Naive thymus-derived CD4-positive, alpha-beta T cell (primary cell): ENCODE data around the gene NDE1. TPM values are rescaled to one million over a fixed set of nuclear protein-coding genes. Genes with fewer than 3 reads are reported as not detected.
A peak's percentile ranks its signal among the peaks of the same experiment; 100 is the strongest.

Experiments used
- ATAC-seq: fragments of 150-1000 bp; cut with Tn5 transposase; 2 replicates; pipeline ENCODE4 v1.10.0; 2021; ENCODE audit warnings: mild to moderate bottlenecking, moderate library complexity
- CTCF ChIA-PET: fragments of 350-600 bp; sonication (Branson Sonifier 250); formaldehyde crosslinking; loops from one replicate; lab custom pipeline; 2021; ENCODE audit warnings: antibody characterized with exemption; lab: Charles Lee
- POLR2A ChIA-PET: fragments of 350-600 bp; sonication (Branson Sonifier 250); formaldehyde crosslinking; loops from one replicate; lab custom pipeline; 2021; ENCODE audit warnings: antibody characterized with exemption, inconsistent platforms; lab: Charles Lee
- DNase-seq, 9 donors: peaks; one replicate each; pipeline versions ENCODE4 v3.0.0 to v3.0.0-alpha.2; 2020 to 2022; ENCODE audit warnings: mixed read lengths in 1 of 9
- H3K27ac ChIP-seq: one replicate; pipeline ENCODE4 v1.7.0; 2013; ENCODE audit warnings: mild to moderate bottlenecking, low read depth, low read length, moderate library complexity
- H3K27me3 ChIP-seq, 2 donors: one replicate each; pipeline ENCODE4 v1.7.0; 2013; ENCODE audit warnings: low read length in 2 of 2, mild to moderate bottlenecking in 2 of 2, moderate library complexity in 2 of 2; ENCODE audit not compliant: control insufficient read depth in 2 of 2, insufficient read depth in 2 of 2
- H3K36me3 ChIP-seq, 3 experiments: 1 replicate in 2 of 3; 2 replicates in 1 of 3; pipeline ENCODE4 v1.7.0; 2013; ENCODE audit warnings: low read length in 3 of 3, mild to moderate bottlenecking in 3 of 3, moderate library complexity in 1 of 3; ENCODE audit not compliant: insufficient read depth in 3 of 3, control insufficient read depth in 2 of 3
- H3K4me1 ChIP-seq, 2 donors: one replicate each; pipeline ENCODE4 v1.7.0; 2013; ENCODE audit warnings: low read length in 2 of 2, mild to moderate bottlenecking in 2 of 2, moderate library complexity in 1 of 2; ENCODE audit not compliant: control insufficient read depth in 2 of 2, insufficient read depth in 2 of 2
- H3K4me3 ChIP-seq: 2 replicates; pipeline ENCODE4 v1.7.0; 2013; ENCODE audit warnings: mild to moderate bottlenecking, low read length
- H3K9me3 ChIP-seq, 3 experiments: 1 replicate in 2 of 3; 2 replicates in 1 of 3; pipeline ENCODE4 v1.7.0; 2013; ENCODE audit warnings: low read length in 3 of 3; ENCODE audit not compliant: control insufficient read depth in 2 of 3
- H3K27ac Mint-ChIP-seq, 9 donors: one replicate each; pipeline ENCODE4 v1.8.0; 2020 to 2022; ENCODE audit warnings: mixed read lengths in 9 of 9, mild to moderate bottlenecking in 8 of 9, moderate library complexity in 5 of 9, inconsistent platforms in 2 of 9
- H3K27me3 Mint-ChIP-seq, 5 donors: one replicate each; pipeline ENCODE4 v1.8.0; 2021 to 2022; ENCODE audit warnings: mixed read lengths in 5 of 5, mild to moderate bottlenecking in 1 of 5
- H3K36me3 Mint-ChIP-seq, 5 donors: one replicate each; pipeline ENCODE4 v1.8.0; 2020 to 2022; ENCODE audit warnings: mixed read lengths in 5 of 5, mild to moderate bottlenecking in 3 of 5, inconsistent platforms in 1 of 5
- H3K4me1 Mint-ChIP-seq, 7 donors: one replicate each; pipeline ENCODE4 v1.8.0; 2020 to 2022; ENCODE audit warnings: mixed read lengths in 7 of 7, mild to moderate bottlenecking in 3 of 7, inconsistent platforms in 1 of 7
- H3K4me3 Mint-ChIP-seq, 10 donors: one replicate each; pipeline ENCODE4 v1.8.0; 2020 to 2022; ENCODE audit warnings: mild to moderate bottlenecking in 10 of 10, mixed read lengths in 10 of 10, moderate library complexity in 6 of 10, inconsistent platforms in 2 of 10
- H3K9me3 Mint-ChIP-seq, 11 donors: one replicate each; pipeline ENCODE4 v1.8.0; 2020 to 2022; ENCODE audit warnings: mixed read lengths in 11 of 11, mild to moderate bottlenecking in 4 of 11, inconsistent platforms in 1 of 11, moderate library complexity in 1 of 11
- intact Hi-C, 2 donors: fragments of 100-400 bp; cut with micrococcal nuclease; formaldehyde crosslinking; loops; one replicate each; pipeline ENCODE4 v1.15.1; 2023
- polyA plus RNA-seq, 2 donors: library from polyadenylated mRNA; unstranded; fragments of 300-500 nt; fragmentation: Illumina TruSeq; gene quantifications; one replicate each; pipeline ENCODE4 v1.2.3, GENCODE V29; 2021
- total RNA-seq, 6 experiments: library from RNA in 5 of 6; stranded (reverse) in 5 of 6; gene quantifications; 1 replicate in 5 of 6; 2 replicates in 1 of 6; pipeline ENCODE4 v1.2.3 and lab custom pipeline; 2021 to 2026

The NDE1 gene
- total and polyA plus RNA-seq, 7 experiments from 2014 or later, result 34.9 to 128 (median 101) TPM

DNA sequence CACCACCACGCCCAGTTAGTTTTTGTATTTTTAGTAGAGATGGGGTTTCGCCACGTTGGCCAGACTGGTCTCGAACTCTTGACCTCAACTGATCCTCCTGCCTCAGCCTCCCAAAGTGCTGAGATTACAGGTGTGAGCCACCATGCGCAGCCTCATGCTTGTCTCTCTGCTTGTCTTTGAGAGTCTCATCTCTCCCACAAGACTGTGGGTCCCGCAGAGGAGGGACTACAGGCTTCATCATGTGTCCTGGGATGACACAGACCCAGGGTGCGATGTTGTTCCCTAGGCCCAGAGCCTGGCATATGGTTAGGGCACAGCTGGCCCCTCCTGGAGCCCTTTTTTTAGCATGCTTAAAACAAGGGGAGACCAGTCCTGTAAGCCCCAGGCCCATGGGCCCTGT is 101.9 kb downstream of the NDE1 start:
- no peak for DNase-seq
- intact Hi-C loops, result no loop called here
- H3K36me3 ChIP-seq, result peaks cover 0 to 12% (median 0%) of the 10 kb centered on the region in 3 experiments
- Mint-ChIP-seq H3K4me1 (peaks cover 0 to 4% (median 0%) of the 10 kb centered on the region in 7 donors), H3K9me3 (peaks cover 0 to 2% (median 0%) of the 10 kb centered on the region in 11 donors), H3K36me3 (peaks cover 0 to 26% (median 15%) of the 10 kb centered on the region in 5 donors), H3K27me3 (peaks cover 0 to 3% (median 0%) of the 10 kb centered on the region in 5 donors), H3K4me3 (no peak overlapping the region), H3K27ac (no peak overlapping the region)
- H3K27me3 ChIP-seq, result no peaks in the 10 kb centered on the region
- ChIA-PET CTCF (no interaction called here), POLR2A (no interaction called here)
- H3K4me3 ChIP-seq, result no peak overlapping the region
- ATAC-seq, result no peak
- H3K27ac ChIP-seq, result no peak overlapping the region
- no peaks in the 10 kb centered on the region for H3K4me1 ChIP-seq
- no peaks in the 10 kb centered on the region for H3K9me3 ChIP-seq

DNA sequence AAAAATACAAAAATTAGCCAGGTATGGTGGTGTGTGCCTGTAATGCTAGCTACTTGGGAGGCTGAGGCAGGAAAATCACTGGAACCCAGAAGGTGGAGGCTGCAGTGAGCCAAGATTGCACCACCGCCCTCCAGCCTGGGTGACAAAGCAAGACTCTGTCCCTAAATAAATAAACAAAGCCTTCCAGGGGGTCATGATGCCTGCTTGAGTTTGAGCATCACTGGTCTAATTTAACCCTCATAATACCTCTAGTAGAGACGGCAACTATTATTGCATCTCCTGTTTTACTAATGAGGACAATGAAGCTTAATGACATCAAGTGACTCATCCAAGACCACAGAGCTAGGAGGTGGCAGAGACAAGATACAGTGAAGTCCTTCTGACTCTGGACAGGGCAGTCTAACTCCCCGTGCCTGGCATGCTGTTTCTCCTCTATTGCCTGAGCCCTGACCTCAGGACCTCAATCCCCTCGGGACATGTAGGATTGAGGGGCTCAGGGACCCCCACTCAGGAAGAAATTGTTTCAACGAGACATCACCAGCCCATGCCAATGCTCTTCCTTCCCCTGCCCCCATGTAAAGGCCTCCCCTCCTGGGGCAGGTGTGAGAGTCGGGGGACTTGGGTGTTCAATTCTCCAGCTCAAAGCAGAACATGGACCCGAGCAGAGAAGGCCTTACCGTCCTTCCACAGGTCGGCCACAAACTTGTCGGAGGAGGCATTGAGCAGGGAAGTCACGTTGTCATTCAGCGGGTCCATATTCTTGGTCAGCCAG is 102.9 kb downstream of the NDE1 start:
- Histone ChIP-seq H3K9me3 (no peaks in the 10 kb centered on the region), H3K27ac (no peak overlapping the region), H3K27me3 (no peaks in the 10 kb centered on the region), H3K36me3 (peaks cover 0 to 6% (median 0%) of the 10 kb centered on the region in 3 experiments), H3K4me1 (no peaks in the 10 kb centered on the region), H3K4me3 (no peak overlapping the region)
- intact Hi-C loops, result no loop called here
- peaks cover 0 to 19% (median 9%) of the 10 kb centered on the region in 5 donors for H3K36me3 Mint-ChIP-seq
- ATAC-seq (no peak), DNase-seq (no peak)
- ChIA-PET CTCF (no interaction called here), POLR2A (interaction anchor here (0.5 kb wide), 1 partner anchor 14 kb away, joined by 3 read pairs; no protein-coding TSS in a partner anchor)
- no peak overlapping the region for H3K4me3 Mint-ChIP-seq
- H3K9me3 Mint-ChIP-seq, result peaks cover 0 to 2% (median 0%) of the 10 kb centered on the region in 11 donors
- H3K27ac Mint-ChIP-seq, result no peak overlapping the region
- peaks cover 0 to 5% (median 4%) of the 10 kb centered on the region in 7 donors for H3K4me1 Mint-ChIP-seq
- peaks cover 0 to 3% (median 0%) of the 10 kb centered on the region in 5 donors for H3K27me3 Mint-ChIP-seq

DNA sequence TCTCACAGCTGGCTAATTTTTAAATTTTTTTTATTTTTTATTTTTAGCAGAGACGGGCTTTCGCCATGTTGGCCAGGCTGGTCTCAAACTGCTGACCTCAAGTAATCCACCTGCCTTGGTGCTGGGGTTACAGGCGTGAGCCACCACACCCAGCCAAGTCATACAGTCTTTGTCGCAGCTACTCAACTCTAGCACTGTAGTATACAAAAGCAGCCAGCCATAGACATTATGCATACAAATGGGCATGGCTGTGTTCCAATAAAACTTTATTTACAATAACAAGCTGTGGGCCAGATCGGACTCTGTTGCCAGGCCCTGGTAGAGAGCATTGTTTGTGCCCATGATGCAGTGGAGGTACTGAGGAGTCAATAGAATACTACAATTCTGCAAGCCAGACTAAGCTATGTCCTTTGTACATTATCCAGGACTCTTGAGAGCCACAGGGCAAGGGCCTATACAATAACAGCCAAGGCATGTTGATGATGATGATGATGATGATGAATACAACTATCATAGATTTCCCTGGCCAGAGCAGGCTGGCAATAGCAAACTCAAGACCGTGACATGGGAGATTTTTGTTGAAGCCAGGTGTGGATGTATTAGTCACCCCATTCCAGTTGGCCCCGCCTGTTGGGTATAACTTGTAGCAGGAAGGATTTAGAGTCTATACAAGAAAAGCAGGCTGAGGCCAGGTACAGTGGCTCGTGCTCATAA is 104.9 kb downstream of the NDE1 start:
- peaks cover 0 to 4% (median 0%) of the 10 kb centered on the region in 5 donors for H3K36me3 Mint-ChIP-seq
- Histone ChIP-seq H3K27me3 (no peaks in the 10 kb centered on the region), H3K4me1 (no peaks in the 10 kb centered on the region), H3K27ac (no peak overlapping the region), H3K9me3 (no peaks in the 10 kb centered on the region), H3K36me3 (no peaks in the 10 kb centered on the region), H3K4me3 (no peak overlapping the region)
- H3K27me3 Mint-ChIP-seq, result peaks cover 1 to 5% (median 3%) of the 10 kb centered on the region in 5 donors
- ATAC-seq (no peak), DNase-seq (no peak)
- H3K4me1 Mint-ChIP-seq, result peaks cover 0 to 9% (median 0%) of the 10 kb centered on the region in 7 donors
- POLR2A ChIA-PET, result interaction anchor here (0.9 kb wide), 1 partner anchor 10 kb away, joined by 4 read pairs; no protein-coding TSS in a partner anchor
- H3K27ac Mint-ChIP-seq, result no peak overlapping the region
- CTCF ChIA-PET, result interaction anchor here (0.7 to 0.8 kb wide), 2 partner anchors 118 to 1708 kb away, joined by 3 read pairs; no protein-coding TSS in a partner anchor
- intact Hi-C loops, result no loop called here
- no peak overlapping the region for H3K4me3 Mint-ChIP-seq
- peaks cover 0 to 2% (median 0%) of the 10 kb centered on the region in 11 donors for H3K9me3 Mint-ChIP-seq

DNA sequence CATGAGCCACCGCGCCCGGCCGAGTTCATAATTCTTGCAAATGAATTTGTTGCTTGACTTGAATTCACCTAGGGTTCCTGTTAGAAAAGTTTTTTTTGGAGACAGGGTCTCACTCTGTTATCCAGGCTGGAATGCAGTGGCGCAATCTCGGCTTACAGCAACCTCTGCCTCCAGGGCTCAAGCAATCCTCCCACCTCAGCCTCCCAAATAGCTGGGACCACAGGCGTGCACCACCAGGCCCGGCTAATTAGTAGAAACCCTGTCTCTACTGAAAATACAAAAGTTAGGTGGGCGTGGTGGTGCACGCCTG is 107.0 kb downstream of the NDE1 start:
- DNase-seq (no peak), ATAC-seq (no peak)
- Histone ChIP-seq H3K27ac (no peak overlapping the region), H3K27me3 (no peaks in the 10 kb centered on the region), H3K4me1 (no peaks in the 10 kb centered on the region), H3K4me3 (no peak overlapping the region), H3K9me3 (no peaks in the 10 kb centered on the region), H3K36me3 (no peaks in the 10 kb centered on the region)
- Mint-ChIP-seq H3K27ac (peak overlapping the region in 1 of 9 donors; percentile 47), H3K4me1 (peaks cover 0 to 9% (median 0%) of the 10 kb centered on the region in 7 donors), H3K9me3 (no peaks in the 10 kb centered on the region), H3K36me3 (peaks cover 0 to 6% (median 0%) of the 10 kb centered on the region in 5 donors), H3K27me3 (peaks cover 3 to 10% (median 6%) of the 10 kb centered on the region in 5 donors), H3K4me3 (no peak overlapping the region)
- CTCF ChIA-PET, result interaction anchor here (0.7 kb wide), 3 partner anchors 398 to 777 kb away, joined by 3 to 5 read pairs (median 4); no protein-coding TSS in a partner anchor
- POLR2A ChIA-PET, result no interaction called here
- intact Hi-C loops, result no loop called here

DNA sequence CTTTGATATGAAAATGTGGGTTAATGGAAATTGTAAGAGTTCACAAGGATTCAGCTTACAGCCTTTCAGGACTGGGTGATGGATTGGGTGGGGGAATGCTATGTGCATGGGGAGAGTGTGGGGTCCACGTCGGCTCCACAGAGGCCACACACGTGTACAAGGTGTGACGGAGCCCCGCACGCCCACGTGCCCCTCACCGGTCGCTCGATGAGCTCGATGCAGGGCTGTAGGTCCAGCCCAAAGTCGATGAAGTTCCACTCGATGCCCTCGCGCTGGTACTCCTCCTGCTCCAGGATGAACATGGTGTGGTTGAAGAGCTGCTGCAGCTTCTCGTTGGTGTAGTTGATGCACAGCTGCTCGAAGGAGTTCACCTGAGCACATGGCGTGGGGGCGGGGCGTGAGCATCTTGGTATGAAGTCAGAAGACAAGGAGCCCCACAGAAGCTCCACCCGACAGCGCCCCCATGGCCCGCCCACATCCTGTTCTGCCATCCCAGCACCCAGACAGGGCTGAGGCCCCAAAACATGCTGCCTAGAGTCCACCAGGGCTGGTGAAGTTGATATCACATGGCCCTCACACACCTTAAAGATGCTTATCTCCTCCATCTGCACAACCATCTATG is 107.7 kb downstream of the NDE1 start:
- Histone ChIP-seq H3K9me3 (no peaks in the 10 kb centered on the region), H3K27me3 (no peaks in the 10 kb centered on the region), H3K4me1 (no peaks in the 10 kb centered on the region), H3K27ac (no peak overlapping the region), H3K36me3 (no peaks in the 10 kb centered on the region), H3K4me3 (no peak overlapping the region)
- intact Hi-C loops, result no loop called here
- ChIA-PET CTCF (interaction anchor here (0.8 kb wide), 1 partner anchor 370 kb away, joined by 4 read pairs; no protein-coding TSS in a partner anchor), POLR2A (no interaction called here)
- peaks cover 3 to 15% (median 7%) of the 10 kb centered on the region in 5 donors for H3K27me3 Mint-ChIP-seq
- DNase-seq (peak in 1 of 9 donors; percentile 4), ATAC-seq (no peak)
- peaks cover 0 to 6% (median 0%) of the 10 kb centered on the region in 5 donors for H3K36me3 Mint-ChIP-seq
- H3K4me3 Mint-ChIP-seq, result no peak overlapping the region
- H3K4me1 Mint-ChIP-seq, result peaks cover 0 to 9% (median 0%) of the 10 kb centered on the region in 7 donors
- no peaks in the 10 kb centered on the region for H3K9me3 Mint-ChIP-seq
- peak overlapping the region in 1 of 9 donors; percentile 47 for H3K27ac Mint-ChIP-seq

DNA sequence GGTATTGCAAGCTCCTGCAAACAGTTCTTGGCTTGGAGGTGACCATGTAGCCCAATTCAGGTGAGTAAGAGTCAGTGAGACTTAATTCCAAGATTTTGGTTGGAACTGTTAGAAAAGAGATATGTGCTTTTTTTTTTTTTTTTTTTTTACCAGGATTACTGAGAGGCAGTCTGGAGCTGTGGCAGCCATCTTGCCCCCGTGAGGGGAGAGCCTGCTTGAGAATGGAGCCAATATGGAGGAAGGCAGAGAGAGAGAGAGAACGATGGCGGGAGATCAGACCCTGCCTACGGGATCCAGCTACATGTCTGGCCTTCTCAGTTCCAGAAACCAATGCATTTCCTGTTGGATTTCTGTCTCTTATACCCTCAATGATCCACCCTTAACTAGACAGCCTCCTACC is 109.0 kb downstream of the NDE1 start:
- Histone ChIP-seq H3K4me1 (no peaks in the 10 kb centered on the region), H3K27ac (no peak overlapping the region), H3K36me3 (no peaks in the 10 kb centered on the region), H3K4me3 (no peak overlapping the region), H3K9me3 (no peaks in the 10 kb centered on the region), H3K27me3 (no peaks in the 10 kb centered on the region)
- intact Hi-C loops, result no loop called here
- H3K4me1 Mint-ChIP-seq, result peaks cover 0 to 9% (median 0%) of the 10 kb centered on the region in 7 donors
- CTCF ChIA-PET, result interaction anchor here (0.6 kb wide), 1 partner anchor 369 kb away, joined by 4 read pairs; no protein-coding TSS in a partner anchor
- POLR2A ChIA-PET, result no interaction called here
- H3K9me3 Mint-ChIP-seq, result no peaks in the 10 kb centered on the region
- H3K4me3 Mint-ChIP-seq, result peak overlapping the region in 1 of 10 donors; percentile 45
- no peak overlapping the region for H3K27ac Mint-ChIP-seq
- peaks cover 3 to 16% (median 7%) of the 10 kb centered on the region in 5 donors for H3K27me3 Mint-ChIP-seq
- DNase-seq (no peak), ATAC-seq (no peak)
- H3K36me3 Mint-ChIP-seq, result peaks cover 0 to 6% (median 0%) of the 10 kb centered on the region in 5 donors
